ENCODE data around the gene SYT8.
"Not testable (repeated sequence)": the region's sequence is repeated elsewhere in the genome, so short reads cannot be mapped to it uniquely, and the experiment has no call there.

The SYT8 gene

GRCh38 chr11:1862588-1863351 is 28.0 kb downstream of the SYT8 start:
- no peak for DNase-seq

GRCh38 chr11:1863352-1864216 is 28.8 kb downstream of the SYT8 start:
- DNase-seq, result no peak

- DNase-seq, result no peak
These were observed 29.4 kb downstream of the SYT8 start for GRCh38 chr11:1864231-1864630.

DNA sequence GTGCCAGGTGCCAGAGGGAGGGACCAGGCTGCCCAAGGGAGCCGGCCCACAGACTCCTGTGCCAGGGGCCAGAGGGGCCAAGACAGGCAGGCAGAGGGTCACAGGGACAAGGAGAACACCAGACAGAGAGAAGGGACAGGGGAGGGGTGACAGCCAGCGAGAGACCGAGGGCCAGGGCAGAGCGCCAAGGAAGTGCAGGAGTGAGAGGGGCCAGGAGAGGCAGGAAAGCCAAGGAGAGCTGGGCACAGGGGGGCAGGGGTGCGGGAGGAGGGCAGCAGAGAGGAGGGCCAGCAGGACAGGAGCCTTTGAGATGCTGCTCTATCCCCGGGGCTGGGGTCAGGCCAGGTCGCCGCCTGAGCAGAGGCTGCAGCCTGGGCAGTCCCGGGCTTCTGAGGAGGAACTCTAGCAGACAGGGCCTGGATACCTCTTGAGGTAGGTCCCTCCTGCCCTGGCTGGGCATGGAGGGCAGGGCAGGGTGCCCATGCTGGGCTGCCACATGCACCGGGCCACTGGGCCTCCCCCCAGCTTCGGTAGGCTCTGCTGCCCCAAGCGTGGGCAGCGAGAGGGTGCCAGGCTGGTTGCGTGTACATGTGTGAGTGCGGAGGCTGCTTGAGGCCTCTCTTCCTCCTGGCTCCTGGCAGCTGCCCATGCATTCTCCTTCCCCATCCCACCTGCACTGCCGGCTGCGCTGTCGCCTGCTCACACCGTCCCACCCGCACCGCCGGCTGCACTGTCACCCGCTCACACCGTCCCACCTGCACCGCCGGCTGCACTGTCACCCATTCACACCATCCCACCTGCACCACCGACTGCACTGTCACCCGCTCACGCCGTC is 30.3 kb downstream of the SYT8 start:
- DNase-seq, result no peak

DNA sequence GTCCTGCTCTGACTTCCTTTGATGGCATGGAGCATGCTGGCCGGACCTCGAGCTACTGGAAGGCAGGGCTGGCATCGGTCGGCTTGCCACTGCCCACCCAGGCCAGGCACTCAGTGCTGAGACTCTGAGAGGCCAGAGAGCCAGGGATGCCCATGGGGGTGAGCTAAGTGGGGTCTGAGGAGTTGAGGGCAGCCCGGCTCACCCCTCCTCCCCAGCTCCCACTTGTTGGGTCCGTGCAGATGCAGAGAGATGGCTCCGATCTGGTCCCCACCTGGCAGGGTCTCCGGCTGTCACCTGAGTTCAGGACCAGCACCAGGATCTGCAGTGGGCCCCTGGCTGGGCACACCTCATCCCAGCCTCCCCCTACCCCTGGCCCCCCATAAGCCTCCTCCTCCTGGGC is 31.4 kb downstream of the SYT8 start:
- DNase-seq, result no peak

DNA sequence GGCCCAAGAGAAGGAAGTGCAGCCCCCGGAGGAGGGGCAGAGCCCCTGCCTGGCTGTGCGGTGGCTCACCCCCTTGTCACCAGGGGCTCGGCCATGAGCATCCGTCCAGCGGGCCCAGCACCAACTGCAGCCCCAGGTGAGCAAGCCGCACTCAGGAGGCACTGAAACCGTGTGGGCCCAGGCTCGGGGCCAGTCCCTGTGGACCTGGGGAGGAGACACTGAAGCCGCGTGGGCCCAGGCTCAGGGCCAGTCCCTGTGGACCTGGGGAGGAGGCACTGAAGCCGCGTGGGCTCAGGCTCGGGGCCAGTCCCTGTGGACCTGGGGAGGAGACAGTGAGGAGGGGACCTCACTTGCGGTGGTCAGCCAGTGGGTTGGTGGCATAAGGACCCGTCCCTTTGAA is 32.0 kb downstream of the SYT8 start:
- DNase-seq, result no peak

DNA sequence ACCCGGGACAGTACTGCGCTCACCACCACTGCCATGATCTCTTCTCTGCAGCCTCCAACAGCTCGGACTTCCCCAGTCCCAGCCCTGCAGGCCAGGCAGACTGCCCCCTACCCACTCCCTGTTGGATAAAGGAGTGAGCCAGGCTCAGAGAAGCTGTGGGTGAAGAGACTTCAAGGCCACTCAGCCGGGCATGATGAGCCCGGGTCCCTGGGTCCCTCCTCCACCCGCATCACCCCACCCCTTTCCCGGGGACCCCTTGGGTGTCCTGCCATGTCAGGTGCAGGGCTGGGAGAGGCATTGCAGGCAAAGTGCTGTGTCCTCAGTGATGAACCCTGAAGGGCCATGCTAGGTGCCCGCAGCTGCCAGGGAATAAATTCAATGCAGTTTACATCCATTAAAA is 32.6 kb downstream of the SYT8 start:
- no peak for DNase-seq

- no peak for DNase-seq
These were observed 33.4 kb downstream of the SYT8 start for GRCh38 chr11:1868056-1868635.

GRCh38 chr11:1868636-1869291 is 34.0 kb downstream of the SYT8 start:
- no peak for DNase-seq

- DNase-seq, result no peak
These were observed 34.9 kb downstream of the SYT8 start for GRCh38 chr11:1869427-1870325.

DNA sequence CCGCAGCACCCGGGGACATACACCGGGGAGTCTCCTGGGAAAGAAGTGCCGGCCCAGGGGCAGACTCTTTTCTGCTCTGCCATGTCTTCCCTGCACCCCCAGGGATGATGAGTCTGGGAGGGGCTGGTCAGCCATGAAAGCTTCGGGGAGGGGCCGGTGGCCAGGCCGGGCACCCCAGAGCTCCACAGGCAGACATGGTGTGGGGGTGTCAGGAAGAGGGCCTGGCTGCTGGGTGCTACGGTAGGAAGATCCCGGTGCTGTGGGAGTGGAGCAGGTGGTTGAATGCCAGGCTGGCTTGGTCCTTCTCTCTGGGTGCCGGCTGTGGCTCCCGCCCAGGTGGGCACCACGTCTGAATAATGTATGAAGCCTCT is 35.5 kb downstream of the SYT8 start:
- DNase-seq, result no peak

DNA sequence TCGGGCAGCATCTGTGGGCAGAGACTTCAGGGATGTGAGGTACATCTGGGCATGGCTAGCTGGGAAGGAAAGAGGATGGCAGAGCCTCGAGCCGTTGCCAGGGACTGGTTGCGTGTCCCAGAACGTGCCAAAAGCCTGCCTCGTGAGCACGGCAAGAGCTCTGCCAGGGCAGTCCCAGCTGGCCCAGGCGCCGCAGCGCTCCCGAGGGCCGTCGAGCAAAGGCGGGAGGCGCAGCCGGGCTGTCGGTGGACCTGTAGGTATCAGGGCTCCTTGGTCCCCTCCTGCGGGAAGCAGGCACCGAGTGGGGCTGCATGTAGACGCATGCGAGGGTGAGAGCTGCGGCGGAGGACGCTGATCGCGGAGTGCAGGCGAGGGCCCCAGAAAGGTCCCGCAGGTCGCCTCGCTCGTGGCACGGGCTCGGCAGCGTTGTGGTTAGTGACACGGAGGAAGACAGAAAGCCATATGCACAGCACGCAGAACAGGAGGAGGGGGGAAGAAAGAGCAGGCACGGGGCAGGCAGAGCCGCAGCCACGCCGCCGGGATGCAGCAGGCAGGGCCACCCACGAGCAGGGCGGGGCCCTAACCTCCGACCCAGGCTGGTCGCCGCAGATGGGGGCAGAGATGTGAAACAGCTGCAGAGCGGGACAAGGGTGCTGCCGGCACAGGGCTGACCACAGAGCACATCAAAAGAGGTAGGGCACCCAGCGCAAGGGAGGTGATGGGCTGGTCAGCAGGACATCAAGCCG is 36.1 kb downstream of the SYT8 start:
- no peak for DNase-seq

GRCh38 chr11:1871531-1871930 is 36.7 kb downstream of the SYT8 start:
- DNase-seq, result no peak

GRCh38 chr11:1872267-1872985 is 37.6 kb downstream of the SYT8 start:
- no peak for DNase-seq

- DNase-seq, result no peak
These were observed 38.4 kb downstream of the SYT8 start for GRCh38 chr11:1873048-1873812.

DNA sequence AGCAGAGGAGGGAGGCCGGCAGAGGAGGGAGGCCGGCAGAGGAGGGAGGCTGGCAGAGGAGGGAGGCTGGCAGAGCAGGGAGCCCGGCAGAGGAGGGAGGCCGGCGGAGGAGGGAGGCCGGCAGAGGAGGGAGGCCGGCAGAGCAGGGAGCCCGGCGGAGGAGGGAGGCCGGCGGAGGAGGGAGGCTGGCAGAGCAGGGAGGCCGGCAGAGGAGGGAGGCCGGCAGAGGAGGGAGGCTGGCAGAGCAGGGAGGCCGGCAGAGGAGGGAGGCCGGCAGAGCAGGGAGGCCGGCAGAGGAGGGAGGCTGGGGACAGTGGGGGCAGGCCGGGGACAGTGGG is 39.0 kb downstream of the SYT8 start:
- not testable (repeated sequence) for DNase-seq

DNA sequence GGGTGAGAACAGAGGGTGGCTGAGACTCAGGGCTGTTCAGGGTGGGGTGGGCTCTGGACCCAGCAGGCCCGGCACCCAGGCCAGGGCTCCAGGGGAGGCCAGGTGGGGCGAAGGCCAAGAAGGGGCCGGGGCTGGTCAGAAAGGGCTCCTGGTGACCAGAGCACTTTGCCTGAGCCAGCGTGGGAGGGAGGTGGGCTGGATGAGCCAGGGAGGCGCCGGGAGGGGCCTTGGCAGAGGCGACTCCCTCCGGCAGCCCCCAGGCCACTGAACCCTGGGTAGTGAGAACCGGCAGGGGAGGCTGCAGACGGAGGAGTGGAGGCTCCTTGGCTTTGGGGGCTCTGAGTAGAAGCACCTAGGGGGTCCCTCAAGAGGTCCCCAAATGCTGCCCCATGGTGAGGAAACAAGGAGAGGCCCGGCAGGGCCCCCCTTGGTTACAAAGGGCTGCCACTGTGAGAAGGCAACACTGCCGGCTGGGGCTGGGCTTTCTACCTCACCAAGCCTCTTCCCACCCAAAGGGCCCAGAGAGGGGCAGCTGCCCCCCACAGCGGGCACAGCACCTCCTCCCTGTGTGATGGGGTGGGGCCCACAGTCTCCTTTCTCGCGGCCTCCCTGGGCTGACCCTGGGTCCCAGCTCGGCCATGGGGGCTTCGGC is 39.8 kb downstream of the SYT8 start:
- not testable (repeated sequence) for DNase-seq

- no peak for DNase-seq
These were observed 40.5 kb downstream of the SYT8 start for GRCh38 chr11:1875093-1875850.

Data from effector CD8-positive, alpha-beta T cell (primary cell).